ENCODE results near the gene TMEM61. TPM values are rescaled to one million over a fixed set of nuclear protein-coding genes. Genes with fewer than 3 reads are reported as not detected.

The TMEM61 gene
- total and polyA plus RNA-seq, 2 experiments from 2014 or later = not detected

- Histone ChIP-seq H3K9me3 (ENCODE audit: low read depth) (no peaks in the 10 kb centered on the region), H3K4me1 (ENCODE audit: low read depth) (no peaks in the 10 kb centered on the region), H3K36me3 (no peaks in the 10 kb centered on the region), H3K4me3 (no peak overlapping the region), H3K27ac (no peak overlapping the region), H3K27me3 (no peaks in the 10 kb centered on the region)
- no peak for DNase-seq (ENCODE audit: low read depth in 1 of 2, low spot score in 1 of 2)
- no peak for TF ChIP-seq CTCF (IDR thresholded peaks at IDR 0.05; ENCODE audit: low read depth, low read length)
Measured at GRCh38 chr1:54949053-54949452, 31.4 kb upstream of the TMEM61 start.

- Histone ChIP-seq H3K4me3 (no peak overlapping the region), H3K27me3 (no peaks in the 10 kb centered on the region), H3K4me1 (ENCODE audit: low read depth) (no peaks in the 10 kb centered on the region), H3K27ac (no peak overlapping the region), H3K9me3 (ENCODE audit: low read depth) (no peaks in the 10 kb centered on the region), H3K36me3 (no peaks in the 10 kb centered on the region)
- TF ChIP-seq CTCF (IDR thresholded peaks at IDR 0.05; ENCODE audit: low read depth, low read length) = no peak
- DNase-seq (ENCODE audit: low read depth in 1 of 2, low spot score in 1 of 2) = peak in 1 of 2 donors; percentile 42
Measured at GRCh38 chr1:54950006-54950368, 30.4 kb upstream of the TMEM61 start.

GRCh38 chr1:54950369-54951163 is 29.9 kb upstream of the TMEM61 start:
- Histone ChIP-seq H3K36me3 (no peaks in the 10 kb centered on the region), H3K27ac (no peak overlapping the region), H3K4me1 (ENCODE audit: low read depth) (no peaks in the 10 kb centered on the region), H3K27me3 (no peaks in the 10 kb centered on the region), H3K4me3 (no peak overlapping the region), H3K9me3 (ENCODE audit: low read depth) (no peaks in the 10 kb centered on the region)
- TF ChIP-seq CTCF (IDR thresholded peaks at IDR 0.05; ENCODE audit: low read depth, low read length) = peak; percentile 74
- peak; percentile 74 to 93 for DNase-seq (ENCODE audit: low read depth in 1 of 2, low spot score in 1 of 2)

GRCh38 chr1:54951810-54952226 is 28.6 kb upstream of the TMEM61 start:
- no peak for TF ChIP-seq CTCF (IDR thresholded peaks at IDR 0.05; ENCODE audit: low read depth, low read length)
- Histone ChIP-seq H3K4me1 (ENCODE audit: low read depth) (no peaks in the 10 kb centered on the region), H3K9me3 (ENCODE audit: low read depth) (no peaks in the 10 kb centered on the region), H3K4me3 (no peak overlapping the region), H3K36me3 (no peaks in the 10 kb centered on the region), H3K27ac (no peak overlapping the region), H3K27me3 (no peaks in the 10 kb centered on the region)
- no peak for DNase-seq (ENCODE audit: low read depth in 1 of 2, low spot score in 1 of 2)

GRCh38 chr1:54952950-54953718 is 27.3 kb upstream of the TMEM61 start:
- no peak overlapping the region for H3K27ac ChIP-seq
- TF ChIP-seq CTCF (IDR thresholded peaks at IDR 0.05; ENCODE audit: low read depth, low read length) = no peak
- no peak overlapping the region for H3K4me3 ChIP-seq
- no peaks in the 10 kb centered on the region for H3K9me3 ChIP-seq (ENCODE audit: low read depth)
- peak in 1 of 2 donors; percentile 22 for DNase-seq (ENCODE audit: low read depth in 1 of 2, low spot score in 1 of 2)
- H3K36me3 ChIP-seq = no peaks in the 10 kb centered on the region
- H3K27me3 ChIP-seq = no peaks in the 10 kb centered on the region
- no peaks in the 10 kb centered on the region for H3K4me1 ChIP-seq (ENCODE audit: low read depth)

Data from cardiac muscle cell (in vitro differentiated cells and primary cell).